GM23338 (cell line): ENCODE results near the gene KLK12.

ENCODE experiments used
- CTCF ChIP-seq, 2 experiments: fragments of 200-600 bp in 1 of 2; sonication (generic) in 1 of 2; conservative IDR thresholded peaks; 2 replicates each; pipeline versions ENCODE4 v1.5.1 to v1.6.1; 2016 to 2017; ENCODE audit warnings: antibody characterized with exemption in 2 of 2, low read depth in 2 of 2, mild to moderate bottlenecking in 2 of 2, moderate library complexity in 1 of 2
- EZH2 ChIP-seq: fragments of 200-600 bp; sonication (generic); IDR thresholded peaks from one replicate; pipeline ENCODE4 v1.8.0; 2017; ENCODE audit warnings: antibody characterized with exemption, mild to moderate bottlenecking, low read depth; ENCODE audit not compliant: unreplicated experiment
- JUNB ChIP-seq: IDR thresholded peaks from one replicate; pipeline ENCODE4 v1.6.1; 2016; ENCODE audit warnings: antibody characterized with exemption; ENCODE audit not compliant: unreplicated experiment

- TF ChIP-seq JUNB (no peak), EZH2 (no peak), CTCF (conservative IDR thresholded peaks at IDR 0.05; ENCODE audit: low read depth in 2 of 2) (no peak)
These were observed 15.3 kb downstream of the KLK12 start, which contains the start of gene KLK10 for GRCh38 chr19:51019544-51019925.
